Endothelial cell of umbilical vein (primary cell): Measurements from ENCODE around the gene MYOZ3.

Experiments used
- CTCF ChIP-seq, 2 donors: IDR thresholded peaks; 1 replicate in 1 of 2; 2 replicates in 1 of 2; pipeline ENCODE4 v1.5.1; 2011; ENCODE audit warnings: low read length in 2 of 2, mild to moderate bottlenecking in 2 of 2, moderate library complexity in 2 of 2, control low read depth in 1 of 2, inconsistent platforms in 1 of 2, low read depth in 1 of 2; ENCODE audit not compliant: insufficient read depth in 1 of 2; ENCODE audit errors: extremely low read depth in 1 of 2
- EZH2 ChIP-seq: IDR thresholded peaks from 2 replicates; pipeline ENCODE4 v1.6.1; 2012; ENCODE audit warnings: borderline replicate concordance, low read depth, mild to moderate bottlenecking, moderate library complexity, low read length, inconsistent platforms; ENCODE audit not compliant: severe bottlenecking
- JUN ChIP-seq: IDR thresholded peaks from 2 replicates; pipeline ENCODE4 v1.6.1; 2011; ENCODE audit warnings: borderline replicate concordance, low read depth; ENCODE audit not compliant: insufficient read length, insufficient read depth
- POLR2A ChIP-seq: IDR thresholded peaks from 2 replicates; pipeline ENCODE4 v1.6.1; 2012; ENCODE audit warnings: low read depth, mild to moderate bottlenecking, control low read depth, low read length
- POLR2AphosphoS5 ChIP-seq: IDR thresholded peaks from 2 replicates; pipeline ENCODE4 v1.6.1; 2012; ENCODE audit warnings: low read depth, mild to moderate bottlenecking, control low read depth, low read length, moderate library complexity; ENCODE audit not compliant: insufficient read depth

- TF ChIP-seq CTCF (IDR thresholded peaks at IDR 0.05; ENCODE audit: extremely low read depth in 1 of 2, insufficient read depth in 1 of 2, low read depth in 1 of 2, low read length in 2 of 2) (no peak), EZH2 (no peak), POLR2A (no peak), POLR2AphosphoS5 (no peak), JUN (no peak)
Measured at GRCh38 chr5:150662731-150663516, 1.9 kb downstream of the MYOZ3 start.
